NCI-H345 (cell line): Measurements from ENCODE around the gene SUSD3.
"Not testable (repeated sequence)": the region's sequence is repeated elsewhere in the genome, so short reads cannot be mapped to it uniquely, and the experiment has no call there.

Experiments used
- DNase-seq: peaks from one replicate; lab custom pipeline; 2025; lab: John Stamatoyannopoulos, UW

The SUSD3 gene

DNA sequence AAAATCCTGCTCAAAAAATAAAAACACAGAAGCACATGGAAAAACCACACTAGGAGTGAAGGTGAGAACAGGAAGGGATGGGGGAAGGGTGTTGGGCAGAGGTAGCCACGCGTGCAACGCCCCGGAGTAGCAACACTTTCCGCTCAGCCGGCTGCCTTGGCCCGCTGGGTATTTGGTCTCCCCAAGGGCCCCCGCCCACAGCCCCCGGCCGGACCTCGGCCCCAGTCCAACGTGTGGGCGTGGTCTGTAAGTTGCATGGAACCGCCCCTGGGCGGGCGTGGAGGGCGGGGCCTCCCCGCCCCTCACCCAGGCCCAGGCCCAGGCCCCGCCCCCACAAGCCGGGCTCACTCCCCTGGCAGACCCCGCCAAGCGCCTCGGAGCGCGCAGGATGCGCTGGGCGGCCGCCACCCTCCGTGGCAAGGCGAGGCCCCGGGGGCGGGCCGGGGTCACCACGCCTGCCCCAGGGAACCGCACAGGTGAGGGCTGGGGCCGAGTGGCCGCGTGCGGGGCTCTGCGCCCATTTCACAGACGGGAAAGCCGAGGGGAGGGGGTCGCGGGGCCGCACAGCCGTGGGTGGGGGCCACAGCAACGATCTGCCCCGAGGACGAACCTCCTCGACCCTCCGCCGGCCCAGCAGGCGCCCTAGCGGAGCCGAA lies at the start of gene SUSD3:
Gene SUSD3 (plus strand): TSS at position 347 of the 656 bp plus-strand sequence. CDS start 42 bp downstream, at position 389.
- no peak for DNase-seq

DNA sequence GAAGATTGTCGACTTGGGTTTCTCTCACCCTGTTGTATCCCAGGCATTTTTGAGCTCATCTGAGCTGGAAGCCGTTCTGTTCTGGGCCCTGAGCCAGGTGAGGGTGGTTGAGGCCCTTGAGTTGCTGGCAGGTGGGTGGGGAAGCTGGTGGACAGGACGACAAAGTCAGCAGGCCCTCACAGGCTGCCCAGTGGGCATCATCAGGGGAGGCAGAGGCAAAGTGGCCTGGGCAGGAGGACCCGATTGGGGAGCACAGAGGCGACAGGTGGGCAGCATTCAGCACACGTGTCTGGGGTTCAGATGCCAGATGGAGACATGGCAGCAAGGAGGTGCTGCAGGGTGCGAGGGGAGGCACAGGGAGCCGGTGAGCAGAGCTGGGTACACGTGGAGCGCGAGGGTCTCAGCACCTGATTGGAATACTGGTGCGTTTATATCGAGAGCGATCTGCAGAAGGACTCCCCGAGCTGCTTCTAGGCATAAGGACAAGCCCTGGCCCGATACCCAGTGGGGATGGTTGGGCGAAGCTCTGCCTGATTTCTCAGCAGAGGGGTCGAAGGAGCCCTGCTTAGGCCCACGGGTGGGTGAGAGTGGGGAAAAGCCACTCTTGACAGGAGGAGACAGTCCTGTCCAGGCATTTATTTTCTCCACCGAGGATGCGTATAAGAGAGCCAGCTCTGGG lies 49.0 kb upstream of the SUSD3 start:
- DNase-seq: peak; percentile 5

DNA sequence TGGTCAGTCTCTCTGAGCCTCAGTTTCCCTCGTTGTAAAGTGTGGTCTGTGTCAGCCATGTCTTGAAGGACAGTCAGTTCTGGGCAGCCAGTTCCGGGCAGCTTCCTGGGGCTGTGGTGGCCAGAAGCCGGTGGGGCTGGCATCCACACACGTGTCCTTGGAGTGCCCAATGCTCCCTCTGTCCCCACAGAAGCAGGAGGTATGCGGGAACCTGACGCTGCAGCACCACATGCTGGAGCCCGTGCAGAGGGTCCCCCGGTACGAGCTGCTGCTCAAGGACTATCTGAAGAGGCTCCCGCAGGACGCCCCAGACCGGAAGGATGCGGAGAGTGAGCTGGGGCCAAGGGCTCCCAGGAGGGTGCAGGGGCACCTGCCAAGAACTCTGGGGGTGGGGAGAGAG lies 48.4 kb upstream of the SUSD3 start:
- no peak for DNase-seq

DNA sequence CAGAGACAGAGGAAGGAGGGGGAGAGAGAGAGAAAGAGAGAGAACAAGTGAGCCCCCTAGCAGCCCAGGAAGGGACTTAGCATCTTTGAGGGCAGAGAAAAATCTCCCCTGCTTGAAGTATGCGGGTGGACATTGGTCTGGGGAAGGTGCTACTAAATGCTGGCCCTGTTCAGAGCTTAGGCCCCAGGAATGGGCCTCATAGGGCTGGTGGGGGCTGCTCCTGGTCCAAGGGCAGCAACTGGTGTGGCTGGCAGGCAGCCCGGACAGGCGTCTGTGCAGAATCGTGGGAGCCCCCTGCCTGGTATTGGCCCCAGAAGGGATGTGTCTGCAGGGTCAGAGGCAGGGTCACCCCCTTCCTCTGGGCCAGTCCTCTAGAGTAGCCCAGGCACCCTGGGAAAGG lies 47.8 kb upstream of the SUSD3 start:
- DNase-seq: no peak

DNA sequence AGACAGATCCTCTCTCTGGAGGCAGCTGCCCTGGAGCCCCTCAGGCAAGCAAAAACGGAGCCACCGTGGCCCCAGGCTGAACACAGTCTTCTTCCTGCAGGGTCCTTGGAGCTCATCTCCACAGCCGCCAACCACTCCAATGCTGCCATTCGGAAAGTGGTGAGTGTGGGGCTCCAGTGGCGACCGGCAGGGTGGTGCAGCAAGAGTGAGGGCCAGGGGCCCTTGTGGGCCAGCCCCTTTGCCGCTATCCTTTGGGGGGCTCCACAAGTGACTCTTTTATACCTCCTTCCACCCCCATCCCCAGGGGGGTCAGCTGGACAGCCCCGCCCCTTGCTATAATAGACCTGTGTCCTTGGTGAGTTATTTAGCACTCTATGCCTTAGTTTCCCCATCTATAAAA lies 47.4 kb upstream of the SUSD3 start:
- DNase-seq: no peak

DNA sequence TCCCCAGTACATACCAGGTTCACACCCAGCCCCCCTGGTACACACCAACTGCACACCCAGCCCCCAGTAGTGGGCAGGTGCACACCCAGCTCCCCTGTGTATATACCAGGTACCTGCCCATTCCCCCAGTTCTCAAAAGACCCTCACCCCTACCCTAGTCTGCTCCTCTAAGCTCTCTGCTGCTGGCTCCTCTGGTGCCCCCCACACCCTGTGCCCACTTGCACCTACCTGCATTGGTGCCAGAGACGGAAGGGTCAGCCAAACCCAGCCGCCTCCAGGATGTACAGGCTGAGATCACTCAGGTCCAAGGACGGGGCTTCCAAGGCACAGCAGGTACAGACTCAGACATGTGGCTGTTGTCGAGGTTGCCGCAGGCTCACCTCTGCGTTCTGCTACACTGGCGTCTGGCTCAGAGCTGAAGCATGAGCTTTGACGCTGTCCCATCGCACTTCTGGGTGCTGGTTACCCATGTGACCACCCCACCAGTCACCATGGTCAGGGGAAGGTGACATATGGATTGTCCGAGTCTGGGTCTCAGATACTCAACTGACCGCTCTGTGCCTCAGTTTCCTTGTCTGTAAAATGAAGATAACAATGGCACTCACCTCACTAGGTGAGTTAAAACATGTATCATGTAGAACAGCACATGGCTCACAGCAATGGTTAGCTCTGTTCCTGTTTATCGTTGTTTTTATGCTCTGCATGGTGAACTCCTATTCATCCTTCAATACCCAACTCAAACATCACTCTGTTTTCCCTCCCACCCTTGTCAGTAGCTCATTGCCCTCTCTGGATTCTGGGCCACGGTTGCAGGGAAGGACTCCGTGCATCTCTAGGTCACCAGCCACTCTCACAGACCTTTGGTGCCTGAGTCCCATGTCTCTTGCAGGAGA lies 45.3 kb upstream of the SUSD3 start:
- DNase-seq: no peak

DNA sequence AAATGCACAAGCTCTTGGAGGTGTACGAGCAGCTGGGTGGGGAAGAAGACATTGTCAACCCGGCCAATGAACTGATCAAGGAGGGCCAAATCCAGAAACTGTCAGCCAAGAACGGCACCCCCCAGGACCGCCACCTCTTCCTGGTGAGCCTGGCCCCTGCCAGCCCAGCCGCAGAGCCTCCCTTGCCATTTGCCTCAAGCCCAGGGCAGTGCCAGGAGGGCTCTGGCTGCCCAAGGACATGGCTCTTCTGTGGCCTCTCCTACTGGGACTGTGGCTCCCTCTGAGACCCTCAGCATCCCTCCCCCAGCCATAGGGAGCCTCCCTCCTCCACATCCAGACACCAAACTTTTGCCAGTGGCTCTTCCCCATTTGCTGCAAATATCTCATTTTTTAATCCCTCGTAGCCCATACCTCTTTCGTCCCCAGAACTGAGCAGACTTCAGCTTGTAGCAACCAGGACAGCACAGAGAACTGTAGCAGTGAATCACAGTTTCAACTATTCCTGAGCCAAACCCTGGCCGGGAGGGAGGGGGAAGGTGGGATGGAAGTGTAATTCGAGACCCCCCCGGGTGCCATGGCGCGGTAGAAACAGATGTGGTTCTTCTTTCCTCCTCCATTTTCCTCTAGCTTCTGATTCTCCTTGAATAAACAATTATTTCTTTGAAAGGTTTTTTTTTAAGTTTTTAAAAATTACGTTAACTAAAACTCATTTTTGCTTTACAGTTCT lies 44.5 kb upstream of the SUSD3 start:
- DNase-seq: no peak

DNA sequence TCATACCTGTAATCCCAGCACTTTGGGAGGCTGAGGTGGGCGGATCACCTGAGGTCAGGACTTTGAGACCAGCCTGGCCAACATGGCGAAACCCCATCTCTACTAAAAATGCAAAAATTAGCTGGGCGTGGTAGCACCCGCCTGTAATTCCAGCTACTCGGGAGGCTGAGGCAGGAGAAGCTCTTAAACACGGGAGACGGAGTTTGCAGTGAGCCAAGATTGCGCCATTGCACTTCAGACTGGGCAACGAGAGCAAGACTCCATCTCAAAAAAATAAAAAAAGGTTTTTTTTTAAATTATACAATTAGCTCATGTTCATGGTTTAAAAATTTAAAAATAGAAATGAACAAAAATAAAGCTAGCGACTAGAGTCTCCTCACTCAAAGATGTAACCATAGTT lies 43.3 kb upstream of the SUSD3 start:
- not testable (repeated sequence) for DNase-seq

DNA sequence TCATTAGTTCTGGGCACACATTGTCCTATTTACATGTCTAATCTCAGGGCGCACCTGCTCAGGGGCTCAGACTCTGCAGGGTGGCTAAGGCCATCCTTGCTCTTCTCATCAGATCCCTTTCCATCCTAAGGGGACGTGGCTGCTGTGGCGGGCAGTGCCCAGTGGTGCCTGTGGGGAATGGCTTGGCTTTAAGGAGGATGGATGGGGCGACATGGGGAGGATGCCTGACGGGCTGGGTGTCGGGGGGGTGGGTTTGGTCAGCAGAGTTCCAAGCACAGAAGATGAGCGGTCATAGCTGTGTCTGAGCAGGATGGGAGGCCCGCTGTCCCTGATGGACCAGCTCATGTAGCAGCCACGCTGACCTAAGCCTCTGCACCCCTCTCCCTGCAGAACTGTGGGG lies 40.9 kb upstream of the SUSD3 start:
- no peak for DNase-seq

DNA sequence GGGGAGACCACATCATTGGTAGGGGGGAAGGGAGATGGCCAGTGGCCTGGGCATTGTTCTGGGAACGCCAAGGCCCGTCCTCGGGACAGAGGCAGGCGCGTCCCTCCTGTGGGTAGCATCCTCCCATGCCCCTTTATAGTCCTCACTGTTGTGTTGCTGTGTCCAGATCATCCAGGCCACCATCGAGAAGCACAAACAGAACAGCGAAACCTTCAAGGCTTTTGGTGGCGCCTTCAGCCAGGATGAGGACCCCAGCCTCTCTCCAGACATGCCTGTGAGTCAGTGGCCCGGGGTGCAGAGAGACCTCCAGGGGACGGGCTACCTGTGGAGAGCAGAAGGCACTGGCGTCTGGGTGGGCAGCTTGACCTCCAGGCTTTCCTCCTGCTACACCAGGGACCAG lies 38.4 kb upstream of the SUSD3 start:
- DNase-seq: no peak

DNA sequence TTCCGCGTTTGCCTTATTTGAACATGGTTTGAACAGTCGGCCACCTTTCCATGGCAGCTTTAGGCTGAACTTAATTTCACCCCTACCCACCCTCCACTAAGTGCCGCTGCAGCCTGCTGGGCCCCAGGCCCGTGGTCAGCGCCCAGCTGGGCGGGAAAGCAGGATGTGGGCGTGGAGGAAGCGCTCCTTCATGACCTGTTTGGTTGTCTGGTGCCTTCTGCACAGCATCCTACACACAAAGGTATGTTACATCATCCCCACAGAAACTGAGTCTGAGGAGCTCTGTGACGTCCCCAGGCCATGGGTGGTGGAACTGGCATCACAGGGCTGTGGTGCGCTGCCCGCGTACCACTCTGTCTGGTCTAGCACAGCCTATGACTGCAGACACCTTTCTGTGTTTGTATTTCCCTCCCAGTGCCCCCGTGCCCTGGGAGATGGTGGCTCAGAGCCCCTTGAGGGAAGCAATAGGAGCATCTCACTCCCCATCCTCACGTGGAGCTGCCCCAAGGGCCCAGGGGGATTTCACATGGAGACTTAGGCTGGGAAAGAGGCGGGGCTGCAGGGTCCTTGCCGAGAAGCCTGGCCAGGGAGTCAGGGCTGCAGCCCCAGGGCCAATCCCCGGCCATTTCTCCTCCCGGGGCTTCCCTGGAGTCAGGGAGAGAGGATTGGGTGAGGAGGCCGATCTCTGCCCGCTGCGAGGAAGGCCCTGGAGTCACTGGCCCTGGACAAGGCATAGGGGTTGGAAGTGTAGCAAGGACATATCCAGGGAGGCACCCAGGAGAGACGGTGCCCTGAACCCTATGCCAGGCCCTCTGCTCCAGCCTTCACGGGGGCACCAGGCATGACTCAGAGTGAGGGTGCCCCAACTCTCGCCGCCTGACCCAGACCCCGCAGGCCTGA lies 37.5 kb upstream of the SUSD3 start:
- DNase-seq: no peak

DNA sequence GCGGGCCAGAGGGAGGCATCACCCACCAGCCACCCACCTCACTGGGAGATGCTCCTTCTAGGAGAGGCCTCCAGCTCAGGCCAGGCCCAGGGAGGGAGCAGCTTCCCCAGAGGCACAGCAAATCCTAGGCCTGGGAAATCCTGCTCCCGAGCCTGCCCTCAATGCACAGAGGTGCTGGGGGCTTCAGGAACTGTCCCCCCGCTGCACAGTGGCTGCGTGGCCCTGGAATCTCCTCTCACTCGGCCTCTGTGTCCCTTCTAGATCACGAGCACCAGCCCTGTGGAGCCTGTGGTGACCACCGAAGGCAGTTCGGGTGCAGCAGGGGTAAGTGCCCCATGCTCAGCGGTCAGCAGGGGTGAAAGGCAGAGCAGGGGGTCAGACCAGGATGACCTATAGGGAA lies 36.4 kb upstream of the SUSD3 start:
- no peak for DNase-seq

DNA sequence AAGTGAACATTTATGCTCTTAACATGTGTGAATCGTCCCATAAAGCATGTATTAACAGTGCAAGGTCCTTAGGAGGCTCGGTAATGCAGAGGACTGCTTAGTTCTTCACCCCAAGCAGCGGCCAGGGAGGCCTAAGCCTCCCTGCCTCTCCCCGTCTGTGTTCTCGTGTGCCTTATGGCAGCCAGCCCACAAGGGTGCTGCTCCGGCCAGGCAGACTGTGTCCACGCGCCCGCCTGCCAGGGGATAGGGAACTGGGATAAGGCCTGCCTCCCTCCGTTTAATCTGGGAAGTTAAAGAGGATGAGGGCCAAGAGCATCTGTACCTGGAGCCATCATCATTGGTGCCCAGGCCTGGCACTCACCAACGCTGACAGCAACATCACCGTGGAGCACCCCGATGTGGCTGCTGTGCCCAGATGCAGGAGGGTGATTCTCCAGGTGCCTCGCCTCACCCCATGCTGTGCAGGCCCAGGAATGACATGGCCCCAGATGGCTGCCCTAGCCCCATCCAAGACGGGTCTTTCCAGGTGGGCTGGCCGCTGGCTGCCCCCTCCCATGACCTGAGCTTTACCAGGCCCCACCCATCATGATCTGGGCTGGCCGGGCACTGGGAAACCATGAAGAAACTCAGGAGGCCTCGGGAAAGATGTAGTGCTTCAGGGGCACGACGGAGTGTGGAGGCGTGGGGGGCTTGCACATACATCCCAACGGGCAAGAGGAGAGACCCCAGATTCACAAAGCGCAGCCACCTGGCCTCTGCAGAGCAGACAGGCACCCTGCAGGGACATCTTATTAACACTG lies 35.6 kb upstream of the SUSD3 start:
- no peak for DNase-seq

DNA sequence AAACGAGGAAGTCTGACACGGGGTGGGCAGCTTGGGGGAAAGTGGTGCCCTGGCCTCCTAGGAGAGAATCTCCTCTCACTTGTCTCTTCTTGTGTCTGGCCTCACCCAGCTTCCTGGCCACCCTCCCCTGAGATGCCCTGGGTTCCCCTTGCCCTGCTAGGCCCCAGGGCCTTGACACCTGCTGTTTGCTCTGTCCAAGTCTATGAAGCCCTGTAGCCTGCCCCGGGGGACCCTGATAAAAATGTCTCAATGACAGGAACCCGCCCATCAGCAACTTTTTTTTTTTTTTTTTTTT lies 35.0 kb upstream of the SUSD3 start:
- no peak for DNase-seq

DNA sequence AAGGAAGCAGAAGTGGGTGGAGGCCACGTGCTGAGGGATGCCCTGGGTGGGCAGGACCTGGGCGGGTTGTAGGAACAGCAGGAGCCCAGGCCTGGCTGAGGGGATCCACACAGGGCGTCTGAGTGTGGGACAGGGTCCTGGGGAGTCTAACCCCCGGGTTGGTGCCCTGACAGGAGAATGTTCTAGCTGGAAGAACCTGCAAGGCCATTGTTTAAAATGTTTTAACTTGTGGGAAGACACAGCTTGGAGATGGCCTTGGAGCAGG lies 33.9 kb upstream of the SUSD3 start:
- DNase-seq: no peak

DNA sequence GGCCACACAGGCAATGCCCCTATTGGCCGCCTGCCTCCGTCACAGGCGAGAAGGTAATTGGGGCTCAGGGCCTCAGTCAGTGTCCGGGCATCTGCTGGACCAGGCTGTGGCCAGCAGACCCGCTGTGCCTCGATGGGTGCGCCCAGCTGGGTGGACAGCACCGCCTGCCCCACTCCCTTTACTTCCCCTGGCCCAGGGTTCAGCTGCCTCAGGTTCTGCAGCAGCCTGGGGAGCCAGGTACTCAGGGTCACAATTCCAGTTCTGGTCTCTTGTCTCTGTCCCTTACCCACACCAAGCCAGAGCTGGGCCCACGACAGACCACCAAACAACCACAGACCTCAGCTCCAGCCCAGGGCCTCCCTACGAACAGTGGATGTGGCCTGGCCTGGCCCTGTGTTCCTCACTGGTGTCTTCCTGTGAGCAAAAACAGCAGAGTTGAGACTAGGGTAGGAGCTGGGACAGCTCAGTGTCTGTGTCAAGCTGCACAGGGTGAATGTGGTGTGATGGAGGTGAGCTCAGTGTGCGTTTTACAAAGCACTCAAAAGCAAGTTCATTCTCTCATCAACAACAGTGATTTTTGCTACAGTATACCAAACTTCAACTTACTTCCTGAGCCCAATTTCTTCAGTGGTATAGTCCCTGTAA lies 33.4 kb upstream of the SUSD3 start:
- no peak for DNase-seq

DNA sequence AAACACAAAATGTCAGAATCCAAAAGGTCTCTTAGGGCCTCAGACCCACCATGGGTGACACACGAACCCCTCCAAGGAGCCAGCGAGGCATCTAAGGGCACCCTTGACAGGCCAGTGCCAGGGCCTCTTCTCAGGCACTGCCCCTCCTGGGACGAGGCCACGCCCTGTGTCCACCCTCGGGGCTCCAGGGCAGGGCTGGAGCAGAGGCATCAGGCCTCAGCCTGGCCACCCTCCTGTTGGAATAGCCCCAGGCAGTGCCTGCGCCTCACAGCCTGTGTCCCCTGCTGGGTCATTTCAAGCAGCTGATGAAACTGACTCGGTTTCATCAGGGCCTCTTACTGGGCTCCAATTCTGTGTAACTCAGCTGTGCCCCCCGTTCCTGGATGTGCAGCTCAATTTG lies 32.8 kb upstream of the SUSD3 start:
- no peak for DNase-seq

DNA sequence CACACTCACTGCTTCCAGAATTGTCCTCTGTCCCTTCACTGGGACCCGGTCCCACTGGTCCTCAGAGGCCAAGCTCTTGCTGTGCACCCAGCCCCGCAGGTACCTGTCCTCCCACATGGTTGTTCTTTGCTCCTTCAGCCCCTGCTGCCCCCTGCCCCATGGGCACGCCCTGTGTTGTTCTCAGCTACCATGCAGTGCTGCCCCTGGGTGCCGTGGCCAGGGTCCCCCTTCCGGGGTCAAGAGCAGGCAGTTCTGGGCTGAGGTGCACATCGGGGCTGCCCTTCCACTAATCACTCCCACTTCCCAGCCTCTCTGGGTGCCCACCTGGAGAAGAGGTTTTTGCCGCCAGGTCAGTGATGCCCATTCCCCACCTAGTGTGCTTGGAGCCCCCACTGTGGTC lies 31.9 kb upstream of the SUSD3 start:
- no peak for DNase-seq

DNA sequence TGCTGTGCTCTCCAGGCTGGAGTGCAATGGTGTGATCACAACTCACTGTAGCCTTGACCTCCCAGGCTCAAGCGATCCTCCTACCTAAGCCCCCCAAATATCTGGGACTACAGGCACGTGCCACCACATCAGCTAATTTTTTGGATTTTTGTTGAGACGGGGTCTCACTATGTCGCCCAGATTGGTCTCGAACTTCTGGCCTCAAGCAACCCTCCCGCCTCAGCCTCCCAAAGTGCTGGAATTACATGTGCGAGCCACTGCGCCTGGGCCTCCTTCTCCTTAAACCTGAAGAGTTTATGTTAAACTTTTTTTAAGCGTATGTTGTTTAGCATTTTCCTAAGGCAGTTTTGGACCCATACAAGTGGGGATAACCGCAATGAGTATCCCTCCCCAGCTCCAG lies 30.8 kb upstream of the SUSD3 start:
- no peak for DNase-seq

DNA sequence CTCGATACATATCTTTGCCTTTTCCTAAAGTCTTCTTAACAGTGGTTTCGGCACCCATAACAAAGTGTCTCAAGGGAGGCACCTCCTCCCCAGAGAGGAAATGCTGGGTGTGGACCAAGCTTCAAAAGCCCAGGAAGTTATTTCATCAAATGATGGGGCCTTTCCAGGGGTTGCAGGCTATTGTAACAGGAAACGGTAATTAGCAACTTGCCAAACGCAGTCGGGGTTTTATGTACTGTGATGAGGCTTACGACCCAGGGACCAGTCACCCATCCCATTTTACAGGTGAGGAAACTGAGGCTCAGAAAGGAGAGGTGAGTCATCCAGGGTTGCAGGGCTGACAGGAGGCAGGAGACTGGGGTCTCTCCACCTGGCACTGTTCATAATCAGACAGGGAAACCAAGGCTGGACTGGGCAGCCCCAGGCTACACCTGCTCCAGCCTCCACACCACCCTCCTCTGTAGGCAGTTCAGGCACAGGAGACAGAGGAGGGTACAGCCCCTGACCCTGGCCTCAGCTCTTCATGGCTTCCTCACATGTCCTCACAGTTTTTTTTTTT lies 30.0 kb upstream of the SUSD3 start:
- DNase-seq: no peak
